ENCODE measurements around the gene TMEM134.

The TMEM134 gene

DNA sequence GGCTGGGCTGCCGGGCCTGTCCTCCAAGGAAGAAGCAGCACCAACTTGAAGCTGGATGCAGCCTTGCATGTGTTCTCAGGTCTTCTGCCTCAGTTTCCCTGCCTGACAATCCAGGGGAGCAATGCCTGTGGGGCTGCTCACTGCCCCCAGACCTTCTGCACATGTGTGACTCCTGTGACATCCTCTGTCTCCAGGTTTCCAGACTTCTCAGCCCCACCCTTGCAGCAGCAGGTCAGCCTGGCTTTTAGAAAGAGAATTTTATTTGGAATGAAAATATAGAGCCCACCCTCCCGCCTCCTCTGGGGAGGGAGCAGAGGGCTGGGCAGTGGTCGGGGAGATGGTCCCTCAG, 31.3 kb downstream of the TMEM134 start:
- CTCF ChIA-PET: interaction anchor here (0.7 to 2.7 kb wide), 9 partner anchors 9 to 65 kb away, joined by 3 to 19 read pairs (median 5); partner anchors contain the start of genes CLCF1, PPP1CA, RPS6KB2 and TBC1D10C
- Histone ChIP-seq H3K27ac (ENCODE audit: insufficient read depth in 1 of 2, low read depth in 1 of 2, low read length in 2 of 2, poor library complexity in 1 of 2, severe bottlenecking in 2 of 2) (peak overlapping the region; percentile 15 to 79), H3K27me3 (replicated peaks in 2 of 5; ENCODE audit: control insufficient read depth in 4 of 5, insufficient read depth in 5 of 5, low read length in 4 of 5) (no peaks in the 10 kb centered on the region), H3K36me3 (ENCODE audit: control insufficient read depth in 4 of 4, insufficient read depth in 4 of 4, low read length in 3 of 4) (peaks cover 2 to 62% (median 22%) of the 10 kb centered on the region in 4 experiments), H3K4me1 (ENCODE audit: control extremely low read depth in 1 of 4, control insufficient read depth in 4 of 4, insufficient read depth in 4 of 4, low read length in 3 of 4) (peaks cover 1 to 87% (median 78%) of the 10 kb centered on the region in 4 experiments), H3K4me3 (ENCODE audit: control insufficient read depth in 1 of 7, extremely low read depth in 1 of 7, insufficient read depth in 4 of 7, low read depth in 2 of 7, low read length in 6 of 7) (peak overlapping the region; percentile 18 to 89 (median 73)), H3K9me3 (ENCODE audit: control extremely low read depth in 1 of 5, control insufficient read depth in 4 of 5, insufficient read depth in 2 of 5, low read depth in 1 of 5, low read length in 4 of 5) (no peaks in the 10 kb centered on the region)
- POLR2A ChIA-PET: interaction anchor here (0.7 to 2.2 kb wide), 8 partner anchors 12 to 36 kb away, joined by 3 to 10 read pairs (median 4); partner anchors contain the start of genes PPP1CA and TMEM134
- WGBS (ENCODE audit: insufficient coverage): 32% methylated on average over 3 of the region's 3 CpGs
- no peak for DNase-seq

- ChIA-PET CTCF (interaction anchor here (0.8 to 2.7 kb wide), 9 partner anchors 9 to 69 kb away, joined by 3 to 19 read pairs (median 5); partner anchors contain the start of genes PPP1CA, RPS6KB2, TBC1D10C and TMEM134), POLR2A (interaction anchor here (0.7 to 2.2 kb wide), 13 partner anchors 9 to 40 kb away, joined by 3 to 10 read pairs (median 4); partner anchors contain the start of genes PPP1CA, RPS6KB2, TBC1D10C and TMEM134)
- Histone ChIP-seq H3K4me3 (ENCODE audit: control insufficient read depth in 1 of 7, extremely low read depth in 1 of 7, insufficient read depth in 4 of 7, low read depth in 2 of 7, low read length in 6 of 7) (peak within 1 kb of the TSS; percentile 18 to 89 (median 73)), H3K27me3 (replicated peaks in 2 of 5; ENCODE audit: control insufficient read depth in 4 of 5, insufficient read depth in 5 of 5, low read length in 4 of 5) (no peaks in the 10 kb centered on the region), H3K4me1 (ENCODE audit: control extremely low read depth in 1 of 4, control insufficient read depth in 4 of 4, insufficient read depth in 4 of 4, low read length in 3 of 4) (peaks cover 1 to 83% (median 76%) of the 10 kb centered on the region in 4 experiments), H3K27ac (ENCODE audit: insufficient read depth in 1 of 2, low read depth in 1 of 2, low read length in 2 of 2, poor library complexity in 1 of 2, severe bottlenecking in 2 of 2) (peak within 1 kb of the TSS; percentile 25 to 79), H3K36me3 (ENCODE audit: control insufficient read depth in 4 of 4, insufficient read depth in 4 of 4, low read length in 3 of 4) (peaks cover 2 to 67% (median 25%) of the 10 kb centered on the region in 4 experiments), H3K9me3 (ENCODE audit: control extremely low read depth in 1 of 5, control insufficient read depth in 4 of 5, insufficient read depth in 2 of 5, low read depth in 1 of 5, low read length in 4 of 5) (no peaks in the 10 kb centered on the region)
- 0% methylated on average over 16 of the region's 26 CpGs for WGBS (ENCODE audit: insufficient coverage)
- peak in 2 of 3 donors; percentile 58 to 68 for DNase-seq
Measured at GRCh38 chr11:67437082-67437808, 31.8 kb downstream of the TMEM134 start, which contains the start of gene PTPRCAP. TSS of gene PTPRCAP (minus strand) at chr11:67437682. CDS start at chr11:67437619, 63 bp downstream.

DNA sequence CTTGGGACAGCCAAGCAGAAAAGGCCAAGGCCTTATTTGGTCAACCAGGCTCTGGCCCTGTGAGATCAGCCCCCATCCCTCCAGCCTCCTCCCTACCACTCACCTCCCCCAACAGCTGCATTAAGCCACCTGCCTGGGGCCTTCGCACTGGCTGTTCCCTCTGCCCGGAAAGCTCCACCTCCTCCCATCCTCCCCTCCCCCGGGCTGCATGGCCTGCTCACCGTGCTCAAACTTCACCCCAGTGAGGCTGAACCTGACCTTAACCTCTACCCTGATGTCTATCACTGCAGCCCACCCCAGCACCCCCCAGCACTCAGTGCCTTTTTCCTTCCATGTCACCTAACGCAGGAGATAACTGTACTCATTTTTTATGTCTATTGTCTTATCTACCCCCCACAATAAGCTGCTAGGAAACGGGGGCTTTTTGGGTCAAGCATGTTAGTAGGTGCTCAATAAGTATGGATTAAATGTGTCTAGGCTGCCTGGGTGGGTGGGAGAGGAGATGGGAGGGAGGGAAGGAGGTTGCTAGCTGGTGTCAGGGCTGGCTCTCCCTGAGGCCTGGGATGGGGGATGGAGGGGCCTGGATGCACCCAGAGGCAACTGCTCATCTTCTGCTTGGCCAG, 32.5 kb downstream of the TMEM134 start:
- Histone ChIP-seq H3K9me3 (ENCODE audit: control extremely low read depth in 1 of 5, control insufficient read depth in 4 of 5, insufficient read depth in 2 of 5, low read depth in 1 of 5, low read length in 4 of 5) (no peaks in the 10 kb centered on the region), H3K27ac (ENCODE audit: insufficient read depth in 1 of 2, low read depth in 1 of 2, low read length in 2 of 2, poor library complexity in 1 of 2, severe bottlenecking in 2 of 2) (peak overlapping the region; percentile 25 to 70), H3K4me3 (ENCODE audit: control insufficient read depth in 1 of 7, extremely low read depth in 1 of 7, insufficient read depth in 4 of 7, low read depth in 2 of 7, low read length in 6 of 7) (peak overlapping the region in 6 of 7 experiments; percentile 15 to 89 (median 78)), H3K27me3 (replicated peaks in 2 of 5; ENCODE audit: control insufficient read depth in 4 of 5, insufficient read depth in 5 of 5, low read length in 4 of 5) (no peaks in the 10 kb centered on the region), H3K4me1 (ENCODE audit: control extremely low read depth in 1 of 4, control insufficient read depth in 4 of 4, insufficient read depth in 4 of 4, low read length in 3 of 4) (peaks cover 1 to 82% (median 75%) of the 10 kb centered on the region in 4 experiments), H3K36me3 (ENCODE audit: control insufficient read depth in 4 of 4, insufficient read depth in 4 of 4, low read length in 3 of 4) (peaks cover 2 to 70% (median 30%) of the 10 kb centered on the region in 4 experiments)
- 0% methylated on average over 4 of the region's 6 CpGs for WGBS (ENCODE audit: insufficient coverage)
- DNase-seq: peak in 1 of 3 donors; percentile 45
- ChIA-PET POLR2A (interaction anchor here (0.6 to 2.2 kb wide), 10 partner anchors 9 to 84 kb away, joined by 3 to 10 read pairs (median 3); partner anchors contain the start of genes PPP1CA, RPS6KB2 and TBC1D10C), CTCF (interaction anchor here (1.3 to 2.7 kb wide), 5 partner anchors 16 to 70 kb away, joined by 3 to 19 read pairs (median 8); partner anchors contain the start of genes PPP1CA, TBC1D10C and TMEM134)

- Histone ChIP-seq H3K27ac (ENCODE audit: insufficient read depth in 1 of 2, low read depth in 1 of 2, low read length in 2 of 2, poor library complexity in 1 of 2, severe bottlenecking in 2 of 2) (peak overlapping the region; percentile 25 to 70), H3K36me3 (ENCODE audit: control insufficient read depth in 4 of 4, insufficient read depth in 4 of 4, low read length in 3 of 4) (peaks cover 2 to 71% (median 33%) of the 10 kb centered on the region in 4 experiments), H3K27me3 (replicated peaks in 2 of 5; ENCODE audit: control insufficient read depth in 4 of 5, insufficient read depth in 5 of 5, low read length in 4 of 5) (no peaks in the 10 kb centered on the region), H3K9me3 (ENCODE audit: control extremely low read depth in 1 of 5, control insufficient read depth in 4 of 5, insufficient read depth in 2 of 5, low read depth in 1 of 5, low read length in 4 of 5) (no peaks in the 10 kb centered on the region), H3K4me3 (ENCODE audit: control insufficient read depth in 1 of 7, extremely low read depth in 1 of 7, insufficient read depth in 4 of 7, low read depth in 2 of 7, low read length in 6 of 7) (peak overlapping the region in 6 of 7 experiments; percentile 28 to 89 (median 78)), H3K4me1 (ENCODE audit: control extremely low read depth in 1 of 4, control insufficient read depth in 4 of 4, insufficient read depth in 4 of 4, low read length in 3 of 4) (peaks cover 1 to 78% (median 72%) of the 10 kb centered on the region in 4 experiments)
- 91% methylated on average over 38 of the region's 38 CpGs for WGBS (ENCODE audit: insufficient coverage)
- no peak for DNase-seq
- ChIA-PET CTCF (interaction anchor here (1.3 to 2.7 kb wide), 4 partner anchors 33 to 71 kb away, joined by 3 to 19 read pairs (median 10); partner anchors contain the start of genes PPP1CA, TBC1D10C and TMEM134), POLR2A (interaction anchor here (0.6 to 2.2 kb wide), 6 partner anchors 8 to 85 kb away, joined by 3 to 10 read pairs (median 4); partner anchors contain the start of genes PPP1CA, RPS6KB2 and TBC1D10C)
Measured at GRCh38 chr11:67435727-67436458, 33.2 kb downstream of the TMEM134 start.

GRCh38 chr11:67435031-67435726, 33.9 kb downstream of the TMEM134 start:
- ChIA-PET CTCF (no interaction called here), POLR2A (interaction anchor here (1.0 to 1.4 kb wide), 2 partner anchors 31 to 33 kb away, joined by 3 read pairs; partner anchors contain the start of gene TBC1D10C)
- no peak for DNase-seq
- Histone ChIP-seq H3K9me3 (ENCODE audit: control extremely low read depth in 1 of 5, control insufficient read depth in 4 of 5, insufficient read depth in 2 of 5, low read depth in 1 of 5, low read length in 4 of 5) (no peaks in the 10 kb centered on the region), H3K36me3 (ENCODE audit: control insufficient read depth in 4 of 4, insufficient read depth in 4 of 4, low read length in 3 of 4) (peaks cover 2 to 67% (median 35%) of the 10 kb centered on the region in 4 experiments), H3K4me3 (ENCODE audit: control insufficient read depth in 1 of 7, extremely low read depth in 1 of 7, insufficient read depth in 4 of 7, low read depth in 2 of 7, low read length in 6 of 7) (peak overlapping the region in 3 of 7 experiments; percentile 6 to 89 (median 20)), H3K27ac (ENCODE audit: insufficient read depth in 1 of 2, low read depth in 1 of 2, low read length in 2 of 2, poor library complexity in 1 of 2, severe bottlenecking in 2 of 2) (peak overlapping the region; percentile 25 to 70), H3K27me3 (replicated peaks in 2 of 5; ENCODE audit: control insufficient read depth in 4 of 5, insufficient read depth in 5 of 5, low read length in 4 of 5) (no peaks in the 10 kb centered on the region), H3K4me1 (ENCODE audit: control extremely low read depth in 1 of 4, control insufficient read depth in 4 of 4, insufficient read depth in 4 of 4, low read length in 3 of 4) (peaks cover 1 to 71% (median 66%) of the 10 kb centered on the region in 4 experiments)
- 82% methylated on average over 17 of the region's 26 CpGs for WGBS (ENCODE audit: insufficient coverage)

Data from common myeloid progenitor, CD34-positive (primary cell).